Liver (tissue), 9 donors: ENCODE measurements around the gene CARD9. TPM values are rescaled to one million over a fixed set of nuclear protein-coding genes. Genes with fewer than 3 reads are reported as not detected.

ENCODE experiments used
- DNase-seq: peaks from one replicate; pipeline ENCODE4 v3.0.0-alpha.2; 2017; ENCODE audit warnings: low spot score
- H3K27ac ChIP-seq, 2 donors: one replicate each; pipeline ENCODE4 v1.7.0; 2013; ENCODE audit warnings: inconsistent platforms in 2 of 2, low read length in 2 of 2, control low read depth in 1 of 2, low read depth in 1 of 2, mild to moderate bottlenecking in 1 of 2
- H3K27me3 ChIP-seq, 4 donors: one replicate each; pipeline versions ENCODE4 v1.6.1 to v1.7.0; 2013; ENCODE audit warnings: low read length in 3 of 4, inconsistent platforms in 1 of 4, mild to moderate bottlenecking in 1 of 4, moderate library complexity in 1 of 4; ENCODE audit not compliant: control insufficient read depth in 4 of 4, insufficient read depth in 4 of 4
- H3K36me3 ChIP-seq, 4 donors: one replicate each; pipeline versions ENCODE4 v1.6.1 to v1.7.0; 2013; ENCODE audit warnings: low read length in 3 of 4, mild to moderate bottlenecking in 3 of 4, low read depth in 1 of 4, moderate library complexity in 1 of 4; ENCODE audit not compliant: control insufficient read depth in 4 of 4, insufficient read depth in 3 of 4
- H3K4me1 ChIP-seq, 4 donors: one replicate each; pipeline versions ENCODE4 v1.6.1 to v1.7.0; 2013; ENCODE audit warnings: low read length in 3 of 4, mild to moderate bottlenecking in 3 of 4, moderate library complexity in 1 of 4; ENCODE audit not compliant: control insufficient read depth in 4 of 4, insufficient read depth in 4 of 4
- H3K4me3 ChIP-seq, 3 donors: one replicate each; pipeline versions ENCODE4 v1.6.1 to v1.7.0; 2013; ENCODE audit warnings: low read length in 3 of 3, control low read depth in 1 of 3, low read depth in 1 of 3, mild to moderate bottlenecking in 1 of 3
- H3K9ac ChIP-seq, 2 donors: one replicate each; pipeline ENCODE4 v1.7.0; 2013; ENCODE audit warnings: low read length in 2 of 2, mild to moderate bottlenecking in 2 of 2, moderate library complexity in 2 of 2, control low read depth in 1 of 2, low read depth in 1 of 2
- H3K9me3 ChIP-seq, 4 donors: one replicate each; pipeline versions ENCODE4 v1.6.1 to v1.7.0; 2013; ENCODE audit warnings: low read length in 3 of 4; ENCODE audit not compliant: control insufficient read depth in 4 of 4
- CTCF ChIP-seq: fragments of 150-350 bp; IDR thresholded peaks from 2 replicates; pipeline ENCODE4 v1.5.1; 2017; ENCODE audit warnings: improper control_type of control experiment, low read depth, low read length; ENCODE audit not compliant: missing input control
- FOXA1 ChIP-seq: IDR thresholded peaks from 2 replicates; pipeline ENCODE4 v1.6.1; 2016; ENCODE audit warnings: antibody characterized with exemption
- FOXA2 ChIP-seq: IDR thresholded peaks from 2 replicates; pipeline ENCODE4 v1.6.1; 2016; ENCODE audit warnings: antibody characterized with exemption
- HNF4G ChIP-seq: IDR thresholded peaks from 2 replicates; pipeline ENCODE4 v1.6.1; 2016; ENCODE audit warnings: antibody characterized with exemption
- REST ChIP-seq: IDR thresholded peaks from 2 replicates; pipeline ENCODE4 v1.6.1; 2016; ENCODE audit warnings: antibody characterized with exemption, mild to moderate bottlenecking
- RXRA ChIP-seq, 2 donors: IDR thresholded peaks; 2 replicates each; pipeline ENCODE4 v1.6.1; 2017 to 2018; ENCODE audit warnings: antibody characterized with exemption in 2 of 2, mild to moderate bottlenecking in 1 of 2
- SP1 ChIP-seq: IDR thresholded peaks from 2 replicates; pipeline ENCODE4 v1.6.1; 2018; ENCODE audit warnings: antibody characterized with exemption, mild to moderate bottlenecking
- TAF1 ChIP-seq: conservative IDR thresholded peaks from 2 replicates; pipeline ENCODE4 v1.6.1; 2016; ENCODE audit warnings: antibody characterized with exemption, mild to moderate bottlenecking
- YY1 ChIP-seq: IDR thresholded peaks from 2 replicates; pipeline ENCODE4 v1.6.1; 2016; ENCODE audit warnings: antibody characterized with exemption, mild to moderate bottlenecking
- ZBTB33 ChIP-seq: IDR thresholded peaks from 2 replicates; pipeline ENCODE4 v1.6.1; 2016; ENCODE audit warnings: antibody characterized with exemption
- WGBS: extraction: QIAGEN DNeasy Blood & Tissue Kit; methylation state at CpG from one replicate; pipeline ENCODE4 v1.1.7; 2013; 5-methylcytosine and 5-hydroxymethylcytosine counted together
- polyA plus RNA-seq, 2 donors: library from polyadenylated mRNA; stranded (reverse) in 1 of 2; unstranded in 1 of 2; fragments of 200-250 nt in 1 of 2; fragments of >200 nt in 1 of 2; fragmentation: Nextera tagmentation in 1 of 2; extraction: Ambion mirVana in 1 of 2; gene quantifications; one replicate each; pipeline versions ENCODE4 v1.2.1 to v1.2.3, GENCODE V29; 2013 to 2015
- total RNA-seq, 2 donors: library from RNA; depleted of rRNA; stranded (reverse); fragments of >200 nt; gene quantifications; one replicate each; pipeline ENCODE4 v1.2.3, GENCODE V29; 2014
- donor health status: healthy.
- donor health status: healthy.
- donor health status: healthy.
- donor health status: healthy.
- donor health status: healthy.

Gene CARD9
- total and polyA plus RNA-seq, 4 donors = 0.25 to 5.3 (median 2.2) TPM

GRCh38 chr9:136370687-136371532, 2.6 kb downstream of the CARD9 start:
- WGBS = 96% methylated on average over 54 of the region's 54 CpGs
- no peaks in the 10 kb centered on the region for H3K27me3 ChIP-seq
- H3K4me3 ChIP-seq = no peak overlapping the region
- TF ChIP-seq ZBTB33 = no peak
- TF ChIP-seq FOXA1 = no peak
- TF ChIP-seq FOXA2 = no peak
- no peak overlapping the region for H3K27ac ChIP-seq
- no peaks in the 10 kb centered on the region for H3K9me3 ChIP-seq
- peaks cover 0 to 10% (median 5%) of the 10 kb centered on the region in 4 donors for H3K4me1 ChIP-seq
- no peak for DNase-seq
- H3K36me3 ChIP-seq = peaks cover 0 to 1% (median 0%) of the 10 kb centered on the region in 4 donors
- H3K9ac ChIP-seq = no peak overlapping the region

- Histone ChIP-seq H3K36me3 (peaks cover 0 to 1% (median 0%) of the 10 kb centered on the region in 4 donors), H3K4me1 (peaks cover 0 to 10% (median 6%) of the 10 kb centered on the region in 4 donors), H3K27ac (no peak overlapping the region), H3K4me3 (no peak overlapping the region), H3K9me3 (no peaks in the 10 kb centered on the region), H3K9ac (no peak overlapping the region), H3K27me3 (no peaks in the 10 kb centered on the region)
- DNase-seq = no peak
- TF ChIP-seq FOXA2 (no peak), REST (no peak), TAF1 (no peak)
- WGBS = 96% methylated on average over 19 of the region's 19 CpGs
Observed at GRCh38 chr9:136370037-136370436, 3.4 kb downstream of the CARD9 start.

- TF ChIP-seq CTCF (no peak), YY1 (no peak), HNF4G (no peak), RXRA (IDR thresholded peaks at IDR 0.05) (no peak), SP1 (no peak), TAF1 (no peak), FOXA2 (no peak), FOXA1 (no peak)
- no peaks in the 10 kb centered on the region for H3K27me3 ChIP-seq
- no peak for DNase-seq
- H3K9ac ChIP-seq = no peak overlapping the region
- H3K27ac ChIP-seq = no peak overlapping the region
- peaks cover 5 to 17% (median 12%) of the 10 kb centered on the region in 4 donors for H3K4me1 ChIP-seq
- H3K9me3 ChIP-seq = no peaks in the 10 kb centered on the region
- peaks cover 0 to 1% (median 0%) of the 10 kb centered on the region in 4 donors for H3K36me3 ChIP-seq
- 87% methylated on average over 18 of the region's 18 CpGs for WGBS
- H3K4me3 ChIP-seq = no peak overlapping the region
Observed at GRCh38 chr9:136368190-136368589, 5.3 kb downstream of the CARD9 start.
